CD4-positive, alpha-beta T cell treated with Interleukin-15 for 4 hours (primary cell): ENCODE data around the gene HES5.

Experiments
- DNase-seq: peaks from one replicate; pipeline ENCODE4 v3.0.0-alpha.2; 2020; ENCODE audit warnings: low spot score

HES5 gene

DNA sequence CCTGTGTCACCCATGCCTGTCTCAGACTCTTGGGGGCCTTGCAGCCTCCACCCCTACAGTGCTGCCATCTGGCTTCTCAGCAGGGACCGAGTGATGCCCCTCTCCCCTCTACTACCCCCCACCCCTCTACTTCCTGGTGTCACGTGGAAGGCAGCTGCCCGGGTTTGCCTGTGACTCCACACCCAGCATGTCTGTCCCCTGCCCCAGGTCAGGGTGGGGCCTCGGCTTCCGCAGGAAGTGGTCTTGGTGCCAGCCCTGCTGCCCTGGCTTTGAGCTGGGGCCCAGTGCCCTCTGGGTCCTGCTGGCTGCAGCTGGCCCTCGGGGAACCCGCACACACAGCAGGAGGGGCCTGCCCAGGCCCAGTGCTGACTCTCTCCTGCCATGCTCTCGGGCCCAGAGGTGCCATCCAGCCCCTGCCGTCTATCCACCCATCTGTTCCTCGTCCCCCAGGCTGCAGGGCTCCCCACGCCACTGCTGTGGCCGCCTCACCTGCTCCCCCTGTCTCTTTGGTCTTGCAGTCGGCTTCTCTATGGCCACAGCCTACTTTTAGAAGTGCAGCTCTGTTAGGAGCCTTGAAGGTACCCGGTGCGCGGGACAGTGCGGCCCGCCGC is 30.0 kb downstream of the HES5 start:
- peak; percentile 19 for DNase-seq

DNA sequence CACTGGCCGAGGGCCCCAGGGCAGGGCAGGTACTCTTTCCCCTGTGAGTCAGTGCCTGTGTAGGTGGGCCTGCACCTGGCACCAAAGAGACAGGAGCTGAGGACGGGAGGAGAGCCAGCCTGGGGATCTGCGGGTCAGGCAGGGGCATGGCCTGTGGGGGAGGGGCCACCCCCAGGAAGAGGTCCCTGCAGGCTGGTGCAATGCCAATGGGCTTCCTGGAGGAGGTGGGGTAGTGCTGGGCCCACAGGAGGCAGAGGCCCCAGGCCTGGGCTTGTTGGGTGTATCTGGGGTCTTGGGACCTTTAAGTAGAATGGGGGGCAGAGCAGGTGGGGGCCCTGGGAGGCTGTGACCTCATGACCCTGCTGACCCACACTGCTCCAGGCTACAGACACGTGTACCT is 30.8 kb downstream of the HES5 start:
- DNase-seq, result no peak

DNA sequence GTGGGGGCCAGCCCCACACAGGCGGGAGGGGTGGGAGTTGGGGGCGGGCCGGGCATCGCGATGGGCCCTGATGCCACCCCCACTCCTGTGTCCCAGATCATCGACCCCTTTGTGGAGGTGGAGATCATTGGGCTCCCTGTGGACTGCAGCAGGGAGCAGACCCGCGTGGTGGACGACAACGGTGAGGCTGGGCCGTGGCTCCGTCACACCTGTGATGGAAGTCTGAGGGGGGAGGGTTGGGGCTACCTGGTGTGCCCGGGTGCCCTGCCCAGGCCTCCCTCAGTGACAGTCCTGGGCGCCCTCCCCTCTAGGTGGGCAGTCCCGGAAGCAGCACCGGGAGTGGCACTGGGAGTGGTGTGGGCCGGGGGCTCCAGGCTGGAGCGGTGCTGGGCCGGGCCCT is 31.4 kb downstream of the HES5 start:
- DNase-seq, result no peak

DNA sequence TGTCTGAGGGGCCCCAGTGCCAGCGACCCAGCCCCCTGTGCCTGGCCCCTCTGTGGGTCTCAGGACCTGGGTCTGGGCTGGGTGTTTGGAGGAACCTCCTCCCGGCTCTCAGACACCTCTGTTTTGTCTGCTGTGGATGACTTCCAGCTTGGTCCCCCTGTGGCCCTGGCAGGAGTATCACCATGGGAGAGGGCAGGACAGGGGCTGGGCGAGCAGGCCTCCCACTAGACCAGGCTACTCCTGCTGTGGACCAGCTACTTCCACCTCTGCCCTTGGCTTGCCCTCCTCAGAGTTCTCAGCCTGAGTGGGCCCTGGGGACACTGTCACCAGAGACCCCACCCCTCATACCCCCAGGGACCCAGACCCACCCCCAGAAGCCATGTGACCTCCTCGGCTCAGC is 32.2 kb downstream of the HES5 start:
- DNase-seq, result no peak

DNA sequence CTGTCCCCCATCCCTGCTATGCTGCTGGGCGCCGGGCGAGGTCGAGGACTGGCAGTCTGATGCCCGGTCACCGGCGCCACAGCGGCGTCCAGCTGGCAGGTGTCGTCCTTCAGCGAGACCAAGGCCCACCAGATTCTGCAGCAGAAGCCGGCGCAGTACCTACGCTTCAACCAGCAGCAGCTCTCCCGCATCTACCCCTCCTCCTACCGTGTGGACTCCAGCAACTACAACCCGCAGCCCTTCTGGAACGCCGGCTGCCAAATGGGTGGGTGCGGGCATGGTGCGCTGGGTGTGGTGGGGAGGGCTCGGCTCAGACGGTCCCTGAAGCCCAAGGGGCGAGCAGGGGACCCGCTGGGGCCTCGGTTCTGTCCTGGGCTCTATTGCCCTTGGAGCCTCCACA is 33.3 kb downstream of the HES5 start:
- no peak for DNase-seq

DNA sequence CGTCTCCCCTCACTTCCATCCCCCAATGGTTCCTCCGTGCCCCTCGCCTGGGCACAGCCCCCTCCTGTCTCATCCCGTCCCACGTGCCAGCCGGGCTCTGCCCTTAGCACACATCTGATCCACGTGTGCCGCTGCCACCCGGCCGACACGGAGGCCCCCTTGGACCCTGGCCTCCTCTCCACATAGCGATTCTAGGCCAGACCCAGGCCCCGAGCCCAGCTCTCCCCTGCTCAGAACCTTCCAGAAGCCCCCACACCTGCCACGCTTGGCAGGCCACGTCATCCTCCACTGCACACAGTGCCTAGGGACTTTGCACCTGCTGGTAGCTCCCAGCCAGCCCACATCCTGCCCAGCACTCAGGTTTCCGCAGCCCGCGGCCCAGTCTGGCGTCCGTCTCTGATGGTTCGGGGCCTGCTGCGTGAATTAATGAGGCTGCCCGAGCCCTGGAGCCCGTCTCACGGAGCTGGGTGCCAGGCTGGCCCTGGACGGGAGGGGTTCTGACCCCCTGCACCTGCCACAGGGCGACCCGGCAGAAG is 33.9 kb downstream of the HES5 start:
- DNase-seq, result peak; percentile 26

DNA sequence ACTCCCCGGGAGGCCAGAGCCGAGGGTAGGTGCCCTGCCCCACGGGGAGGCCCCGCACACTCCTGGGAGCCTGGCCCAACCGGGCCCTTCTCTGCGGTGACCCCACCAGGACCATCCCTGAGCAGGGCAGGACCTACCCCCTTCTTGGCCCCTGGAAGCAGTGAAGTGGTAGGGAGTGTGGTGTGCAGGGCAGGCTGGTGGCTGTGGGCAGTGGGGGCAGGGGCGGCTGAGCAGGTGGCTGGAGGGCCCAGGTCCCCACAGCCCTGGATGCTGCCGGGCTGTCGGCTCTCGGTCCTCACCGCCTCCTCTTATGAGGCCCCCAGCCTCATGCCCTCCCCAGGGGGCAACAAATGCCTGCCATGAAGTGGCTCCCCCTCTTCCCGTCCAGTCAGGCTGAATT is 34.5 kb downstream of the HES5 start:
- DNase-seq, result no peak

DNA sequence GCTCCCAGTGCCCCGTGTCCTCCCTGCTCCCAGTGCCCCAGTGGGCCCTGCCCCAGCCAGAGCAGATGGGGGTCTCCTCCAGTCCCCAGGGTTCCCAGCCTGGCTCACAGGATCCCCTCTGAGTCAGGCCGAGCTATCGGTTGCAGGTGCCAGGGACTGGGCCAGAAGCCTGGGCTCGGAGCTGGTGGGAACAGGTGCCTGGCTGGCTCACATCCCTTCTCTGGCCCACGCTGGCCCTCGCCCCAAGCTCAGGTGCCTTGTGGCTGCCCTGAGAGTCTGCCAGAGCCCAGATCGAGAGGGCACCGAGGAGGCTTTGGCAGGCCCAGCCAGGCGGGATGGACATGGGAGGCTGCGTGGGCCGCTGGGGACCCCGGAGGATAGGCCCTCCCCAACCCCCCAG is 35.0 kb downstream of the HES5 start:
- DNase-seq, result no peak

DNA sequence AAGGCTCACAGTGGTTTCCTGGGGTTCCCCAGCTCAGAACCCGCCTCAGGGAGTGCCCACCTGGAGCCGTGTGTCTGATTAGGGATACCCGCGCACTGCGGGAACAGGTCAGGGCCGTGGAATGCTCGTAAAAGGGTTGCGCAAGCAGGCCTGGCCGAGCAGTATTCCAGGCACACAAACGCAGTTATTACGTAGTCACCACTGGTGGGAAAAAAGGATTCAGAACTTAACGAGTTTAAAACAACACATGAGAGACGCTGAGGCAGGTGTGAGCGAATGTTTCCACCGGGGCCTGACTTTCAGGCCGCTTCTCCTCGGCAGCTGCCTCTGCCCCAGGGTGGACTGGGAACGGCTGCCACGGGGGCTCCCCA is 35.8 kb downstream of the HES5 start:
- no peak for DNase-seq

DNA sequence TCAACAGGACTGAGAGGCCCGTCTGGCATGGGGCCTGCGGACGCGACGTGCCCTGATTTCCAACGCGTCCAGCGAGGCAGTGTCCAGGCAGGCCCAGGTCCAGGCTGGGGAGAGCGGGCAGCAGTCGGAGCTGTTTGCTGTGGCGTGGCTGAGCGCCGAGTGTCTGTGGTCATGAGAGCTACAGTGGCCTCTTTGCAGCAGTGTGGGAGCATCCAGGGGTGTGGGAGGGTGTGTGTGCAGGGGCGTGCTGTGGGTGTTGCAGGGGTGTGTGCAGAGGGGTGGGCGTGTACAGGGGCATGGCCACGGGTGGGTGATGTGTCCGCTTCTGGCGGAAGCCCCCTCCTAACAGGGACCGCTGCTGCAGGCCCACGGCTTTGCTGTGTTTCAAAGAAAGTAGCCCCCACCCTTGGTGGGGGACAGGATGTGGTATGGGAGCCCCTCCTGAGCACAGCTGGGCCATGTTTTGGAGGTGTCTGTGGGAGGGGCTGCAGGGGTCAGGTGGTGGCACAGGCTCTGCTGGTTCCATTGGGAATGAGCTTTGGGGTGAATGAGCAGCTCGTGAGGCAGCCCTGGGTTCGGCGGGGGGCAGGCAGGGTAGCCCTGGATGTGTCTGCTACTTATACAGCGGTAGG is 36.3 kb downstream of the HES5 start:
- peak; percentile 2 for DNase-seq

DNA sequence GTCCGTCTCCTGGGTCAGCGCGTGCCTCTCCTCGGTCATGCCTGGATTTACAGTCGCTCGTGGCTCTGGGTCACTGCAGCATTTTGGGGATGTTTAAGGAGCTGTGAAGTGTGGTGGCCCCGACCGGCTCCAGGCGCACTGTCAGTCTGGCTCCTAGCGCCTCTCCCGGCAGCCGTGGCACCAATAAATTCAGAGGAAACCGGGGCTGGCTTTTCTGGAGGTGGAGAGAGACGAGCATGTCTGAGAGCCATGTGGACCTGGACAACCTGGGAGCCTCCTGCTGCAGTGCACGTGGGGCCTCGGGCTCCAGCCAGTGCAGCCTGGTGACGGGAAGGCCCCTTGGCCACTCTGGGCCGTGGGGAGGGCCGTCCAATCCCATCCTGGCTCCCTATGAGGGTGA is 36.8 kb downstream of the HES5 start:
- DNase-seq, result no peak

DNA sequence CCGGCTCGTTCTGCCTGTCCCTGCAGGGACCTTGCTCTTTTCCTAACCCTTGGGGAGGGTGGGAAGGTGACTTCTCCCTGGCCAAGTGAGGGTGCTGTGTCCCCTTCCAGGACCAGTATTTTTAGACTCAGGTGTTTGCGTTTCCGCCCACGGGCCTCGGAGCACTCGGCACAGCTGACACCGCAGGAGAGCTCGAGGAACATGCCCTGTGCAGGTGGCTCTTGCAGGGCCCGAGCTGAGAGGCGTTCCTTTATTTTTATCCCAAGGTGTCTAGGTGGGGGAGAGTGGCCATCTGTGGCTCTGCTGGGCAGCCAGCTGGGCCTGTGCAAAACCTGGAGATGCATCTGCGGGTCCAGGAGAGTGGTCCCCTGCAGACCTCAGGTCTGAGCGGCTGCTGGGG is 38.0 kb downstream of the HES5 start:
- no peak for DNase-seq

DNA sequence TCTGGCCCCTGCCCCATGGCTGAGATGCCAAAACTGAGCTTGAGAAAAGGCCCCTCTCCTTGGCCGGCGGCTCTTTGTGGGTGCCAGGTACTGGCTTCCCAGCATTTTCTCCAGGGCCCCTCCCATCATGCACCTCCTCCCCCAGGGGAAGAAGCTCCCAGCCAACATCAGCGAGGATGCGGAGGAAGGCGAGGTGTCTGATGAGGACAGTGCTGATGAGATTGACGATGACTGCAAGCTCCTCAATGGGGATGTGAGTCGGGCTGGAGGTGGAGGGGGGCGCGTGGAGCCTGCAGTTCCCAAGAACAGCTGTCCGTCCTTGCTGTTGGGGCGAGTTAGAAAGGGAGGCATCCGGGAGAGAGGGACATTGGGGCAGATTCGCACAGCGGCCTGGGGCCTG is 40.4 kb downstream of the HES5 start:
- DNase-seq, result no peak

DNA sequence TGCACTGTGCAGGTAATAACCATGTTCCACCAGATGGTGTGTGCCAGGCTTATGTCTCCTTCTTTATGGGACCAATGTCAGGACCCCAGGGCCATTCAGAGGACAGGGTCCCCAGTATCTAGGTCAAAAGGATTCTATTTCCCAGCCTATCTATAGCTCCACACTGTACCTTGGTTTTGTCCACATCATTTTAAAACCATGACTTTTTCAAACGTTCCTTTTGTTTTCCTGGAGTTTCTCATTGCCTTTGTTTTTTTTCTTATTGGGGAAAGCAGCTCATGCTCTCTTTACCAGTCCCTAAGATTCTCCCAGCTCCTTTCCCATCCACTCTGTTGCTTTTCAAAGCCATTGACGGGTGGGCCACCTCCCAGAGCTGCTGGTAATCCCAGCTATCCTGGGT is 41.4 kb downstream of the HES5 start:
- no peak for DNase-seq

DNA sequence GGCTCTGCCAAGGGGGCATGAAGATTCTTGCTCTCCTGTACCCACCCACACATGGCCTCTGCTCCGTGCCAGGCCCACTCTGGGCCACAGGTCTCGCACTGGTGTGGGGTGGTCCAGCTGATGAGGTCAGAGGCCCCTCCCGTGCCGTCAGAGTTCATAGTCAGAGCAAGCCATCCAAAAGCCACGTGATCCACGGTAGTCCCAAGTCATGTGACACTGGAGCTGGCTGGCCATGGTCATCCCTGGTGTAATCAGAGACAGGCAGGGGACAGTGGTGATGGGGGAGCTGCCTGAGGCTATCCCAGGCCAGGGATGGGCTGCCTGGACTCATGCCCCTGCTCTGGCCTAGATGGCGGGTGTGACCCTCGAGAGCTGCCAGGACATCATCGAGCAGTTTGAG is 43.5 kb downstream of the HES5 start:
- no peak for DNase-seq

DNA sequence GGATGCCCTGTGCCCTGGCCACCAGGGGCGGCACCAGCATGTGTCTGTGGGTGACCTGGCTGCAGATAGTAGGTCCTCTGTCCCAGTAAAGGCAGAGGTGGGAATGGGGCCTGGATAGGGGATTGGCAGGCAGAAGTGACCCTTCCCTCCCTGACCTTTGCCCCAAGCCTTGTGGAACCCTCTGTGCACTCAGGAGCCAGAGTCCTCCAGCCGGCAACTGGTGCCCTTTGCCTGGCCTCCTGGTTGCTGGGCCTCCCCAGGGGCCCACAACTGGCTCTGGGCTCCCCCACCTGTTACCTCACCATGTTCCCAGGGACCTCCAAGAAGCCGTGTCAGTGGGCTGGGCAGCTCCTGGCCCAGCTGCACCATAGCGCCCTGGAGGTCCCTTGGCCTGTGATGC is 44.0 kb downstream of the HES5 start:
- DNase-seq, result no peak

DNA sequence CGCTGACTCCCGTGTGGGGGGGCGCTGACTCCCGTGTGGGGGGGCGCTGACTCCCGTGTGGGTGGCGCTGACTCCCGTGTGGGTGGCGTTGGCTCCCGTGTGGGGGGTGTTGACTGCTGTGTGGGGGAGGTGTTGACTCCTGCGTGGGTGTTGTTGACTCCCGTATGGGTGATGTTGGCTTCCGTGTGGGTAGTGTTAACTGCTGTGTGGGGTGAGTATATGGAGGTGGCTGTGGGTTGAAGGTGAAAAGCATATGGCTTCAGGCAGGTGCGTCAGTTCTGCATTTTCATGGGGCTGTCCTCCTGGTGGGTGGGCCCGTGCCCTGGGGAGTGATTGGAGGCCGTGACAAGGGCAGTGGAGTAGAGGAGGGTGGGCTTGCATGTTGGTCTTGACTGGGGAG is 46.1 kb downstream of the HES5 start:
- DNase-seq, result no peak

DNA sequence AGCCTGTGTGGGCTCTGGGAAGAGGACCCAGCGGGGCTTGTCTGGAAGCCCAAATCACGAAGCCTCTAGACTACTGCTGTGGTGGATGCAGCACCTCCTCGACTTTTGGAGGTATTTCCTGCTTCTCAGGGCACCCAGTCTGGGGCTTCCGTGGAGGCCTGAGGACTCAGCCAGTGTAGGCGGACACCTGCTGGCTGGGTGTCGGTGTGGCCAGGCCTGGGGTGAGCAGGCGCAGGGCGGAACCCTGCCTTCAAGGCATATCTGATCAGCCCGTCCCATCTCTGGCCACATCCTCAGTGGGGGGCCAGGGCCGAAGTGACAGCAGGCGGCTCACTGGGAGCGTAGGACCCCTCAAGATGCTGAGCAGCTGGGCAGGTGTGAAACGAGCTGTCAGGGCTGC is 47.0 kb downstream of the HES5 start:
- DNase-seq, result no peak

DNA sequence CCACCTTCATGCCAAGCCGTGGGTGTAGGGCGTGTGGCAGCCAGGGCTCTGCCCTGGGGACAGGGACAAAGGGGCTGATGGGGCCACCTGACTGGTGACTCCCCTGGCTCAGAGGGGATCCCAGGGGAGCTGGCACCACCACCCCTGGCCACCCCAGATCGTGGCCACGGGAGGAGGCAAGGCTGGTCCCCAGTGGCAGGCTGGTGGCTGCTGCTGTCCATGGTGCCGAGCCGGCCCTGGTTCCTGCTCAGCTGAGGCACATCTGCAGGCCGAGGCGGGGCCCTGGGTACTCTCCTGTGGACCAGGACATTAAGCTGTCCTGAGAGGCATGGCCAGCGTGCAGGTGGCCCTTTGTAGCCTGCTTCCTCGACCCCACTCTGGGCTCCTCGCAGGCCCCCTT is 47.5 kb downstream of the HES5 start:
- no peak for DNase-seq

DNA sequence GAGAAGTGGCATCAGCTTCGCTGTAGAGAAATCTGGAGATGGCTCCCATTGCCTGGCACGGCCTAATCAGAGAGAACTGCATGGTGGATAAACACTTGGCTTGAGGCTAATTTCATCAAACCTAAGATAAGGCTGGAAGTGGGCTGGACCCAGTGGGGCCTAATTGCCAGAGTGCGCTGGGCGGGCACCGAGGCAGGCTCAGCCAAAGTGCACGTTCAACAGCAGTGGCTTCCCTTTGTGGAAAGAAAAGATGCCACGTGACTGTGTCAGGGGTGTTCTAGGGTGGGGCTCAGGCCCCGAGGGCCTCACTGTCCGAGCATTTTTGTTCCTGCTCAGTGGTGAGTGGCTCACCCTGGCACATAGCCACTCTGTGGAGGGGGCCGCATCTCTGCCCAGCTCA is 48.2 kb downstream of the HES5 start:
- no peak for DNase-seq

DNA sequence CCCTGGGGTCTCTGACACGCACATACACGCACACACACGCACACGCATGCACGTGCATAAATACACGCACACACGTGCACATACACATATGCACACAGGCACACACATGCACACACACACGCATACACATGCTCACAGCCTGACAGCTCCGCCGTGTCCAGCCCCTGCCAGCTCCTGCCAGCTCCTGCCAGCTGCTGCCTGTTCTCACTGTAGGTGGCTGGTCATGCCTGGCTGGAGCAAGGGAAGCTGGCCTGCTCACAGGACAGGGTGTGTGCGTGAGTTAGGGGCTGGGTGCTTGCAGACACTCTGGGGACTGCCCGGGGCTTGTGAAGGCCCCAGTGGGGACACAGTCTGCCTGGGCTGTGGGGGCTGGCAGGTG is 49.1 kb downstream of the HES5 start:
- DNase-seq, result no peak

DNA sequence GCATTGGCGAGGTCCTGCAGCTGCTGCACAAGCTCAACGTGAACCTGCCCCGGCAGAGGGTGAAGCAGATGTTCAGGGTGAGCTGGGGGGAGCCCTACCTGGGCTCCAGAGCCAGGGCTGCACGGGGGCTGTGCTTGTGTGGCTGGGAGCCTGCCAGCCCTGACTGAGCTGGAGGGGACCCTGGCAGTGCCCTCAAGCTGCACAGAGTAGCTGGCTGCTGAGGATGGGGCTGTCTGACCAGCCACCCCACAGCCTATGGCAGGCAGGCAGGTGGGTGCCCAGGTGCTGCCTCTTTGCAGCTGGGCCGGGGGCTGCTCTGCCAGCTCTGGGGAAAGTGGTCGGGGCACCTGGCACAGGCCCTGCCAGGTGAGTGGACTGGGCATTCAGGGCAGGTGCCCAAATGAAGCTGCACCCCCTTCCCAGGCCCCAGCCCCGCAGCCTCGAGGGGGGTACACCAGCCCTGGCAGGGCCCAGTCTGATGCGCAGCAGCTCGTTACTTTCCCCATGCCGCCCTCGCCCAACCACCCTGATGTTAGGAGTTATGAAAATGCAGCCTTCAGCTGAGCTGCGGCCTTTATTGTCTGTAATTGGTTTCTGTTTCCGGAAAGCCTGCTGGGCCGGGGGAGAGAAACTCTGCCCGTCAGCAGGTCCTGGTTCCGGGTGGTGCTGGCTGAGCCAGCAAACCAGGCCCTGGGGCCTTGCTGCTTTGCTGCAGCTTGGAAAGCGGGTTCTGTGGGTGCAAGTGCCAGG is 49.7 kb downstream of the HES5 start:
- no peak for DNase-seq

DNA sequence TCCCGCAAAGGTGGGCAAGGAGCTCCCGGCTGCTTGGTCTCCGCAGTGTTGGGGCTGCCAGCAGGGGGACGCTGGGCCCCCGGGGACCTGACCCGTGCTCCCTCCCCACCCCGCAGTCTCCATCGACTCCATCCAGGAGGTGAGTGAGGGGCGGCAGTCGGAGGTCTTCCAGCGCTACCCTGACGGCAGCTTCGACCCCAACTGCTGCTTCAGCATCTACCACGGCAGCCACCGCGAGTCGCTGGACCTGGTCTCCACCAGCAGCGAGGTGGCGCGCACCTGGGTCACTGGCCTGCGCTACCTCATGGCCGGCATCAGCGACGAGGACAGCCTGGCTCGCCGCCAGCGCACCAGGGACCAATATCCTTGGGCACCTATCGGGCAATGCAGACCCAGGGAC is 50.4 kb downstream of the HES5 start:
- no peak for DNase-seq

DNA sequence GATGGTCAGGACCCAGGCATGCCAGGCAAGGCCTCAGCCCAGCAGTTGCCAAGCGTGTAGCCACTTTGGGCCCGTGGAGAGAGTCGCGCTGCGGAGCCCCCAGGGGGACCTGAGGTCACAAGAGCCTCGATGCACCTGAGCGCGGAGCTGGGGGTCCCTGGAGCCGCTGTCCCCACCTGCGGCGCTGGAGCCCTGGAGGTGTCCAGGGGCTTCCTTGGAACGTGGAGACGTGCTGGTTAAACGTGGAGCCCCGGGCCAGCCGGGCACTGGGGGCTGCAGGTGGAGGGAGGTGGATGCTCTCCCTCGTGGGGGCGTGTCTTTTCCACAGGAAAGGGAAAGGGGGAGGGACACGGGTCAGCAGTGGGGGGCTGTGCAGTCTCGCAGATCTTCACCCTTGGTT is 50.9 kb downstream of the HES5 start:
- DNase-seq, result no peak
